ENCODE measurements around the gene NES. TPM values are rescaled to one million over a fixed set of nuclear protein-coding genes. Genes with fewer than 3 reads are reported as not detected.

The NES gene
- total and polyA plus RNA-seq, 2 experiments from 2014 or later = 25.0 to 95.9 TPM

GRCh38 chr1:156721535-156721934 lies 44.3 kb upstream of the NES start:
- Histone ChIP-seq H3K36me3 (ENCODE audit: insufficient read depth) (peaks cover 24% of the 10 kb centered on the region), H2AFZ (no peak overlapping the region), H3K4me1 (ENCODE audit: insufficient read depth) (peaks cover 23% of the 10 kb centered on the region), H4K20me1 (replicated peaks; ENCODE audit: insufficient read depth) (peaks cover 48% of the 10 kb centered on the region), H3K79me2 (replicated peaks; ENCODE audit: insufficient read depth) (peaks cover 44% of the 10 kb centered on the region), H3K4me2 (no peak overlapping the region), H3K9me2 (ENCODE audit: insufficient read depth) (no peaks in the 10 kb centered on the region), H3F3A (replicated peaks; ENCODE audit: low read depth) (peaks cover 21% of the 10 kb centered on the region), H3K27me3 (ENCODE audit: insufficient read depth) (no peaks in the 10 kb centered on the region), H3K4me3 (no peak overlapping the region), H3K27ac (ENCODE audit: low read depth) (no peak overlapping the region)
- ATAC-seq (no peak), DNase-seq (ENCODE audit: low spot score) (no peak)
- no peak overlapping the region for H3K27ac Mint-ChIP-seq
- H3K4me3 Mint-ChIP-seq = no peak overlapping the region
- TF ChIP-seq EZH2 (IDR thresholded peaks at IDR 0.05; ENCODE audit: low read depth, unreplicated experiment) = no peak
- TF ChIP-seq NANOG (IDR thresholded peaks at IDR 0.05; ENCODE audit: borderline replicate concordance) = no peak
- TF ChIP-seq CTCF (conservative IDR thresholded peaks at IDR 0.05; ENCODE audit: low read depth in 2 of 2) = no peak
- no peak for TF ChIP-seq REST (IDR thresholded peaks at IDR 0.05; ENCODE audit: unreplicated experiment)
- no peak for TF ChIP-seq POLR2AphosphoS5 (IDR thresholded peaks at IDR 0.05; ENCODE audit: low read depth)
- no peak for TF ChIP-seq ETS1 (IDR thresholded peaks at IDR 0.05)
- TF ChIP-seq EZH2phosphoT487 (IDR thresholded peaks at IDR 0.05; ENCODE audit: unreplicated experiment) = no peak
- TF ChIP-seq ZNF114 (CRISPR knock-in tag; IDR thresholded peaks at IDR 0.05) = no peak
- no peak for TF ChIP-seq CREB1 (CRISPR knock-in tag; IDR thresholded peaks at IDR 0.05; ENCODE audit: low read depth)
- no peak for TF ChIP-seq JUNB (IDR thresholded peaks at IDR 0.05; ENCODE audit: unreplicated experiment)
- TF ChIP-seq STAT1 (IDR thresholded peaks at IDR 0.05; ENCODE audit: unreplicated experiment) = no peak
- no peak for TF ChIP-seq ZNF331 (CRISPR knock-in tag; IDR thresholded peaks at IDR 0.05; ENCODE audit: low read depth)
- TF ChIP-seq ZNF462 (CRISPR knock-in tag; IDR thresholded peaks at IDR 0.05) = no peak
- H3K9me3 Mint-ChIP-seq = no peaks in the 10 kb centered on the region; the same call in 2 of the 3 replicates
- H3K36me3 Mint-ChIP-seq (ENCODE audit: low read depth) = peaks cover 44% of the 10 kb centered on the region
- peaks cover 12% of the 10 kb centered on the region for H3K4me1 Mint-ChIP-seq
- H3K27me3 Mint-ChIP-seq (ENCODE audit: insufficient read depth, low read depth, poor library complexity) = peaks cover 10% of the 10 kb centered on the region
